Choroid plexus epithelial cell (primary cell): ENCODE data around the gene CLCA4.

ENCODE experiments used
- DNase-seq: peaks from one replicate; pipeline ENCODE4 v3.0.0-alpha.2; 2010; ENCODE audit warnings: low read depth
- H3K4me3 ChIP-seq: 2 replicates; pipeline ENCODE4 v1.5.1; 2011; ENCODE audit warnings: low read depth, mild to moderate bottlenecking, control low read depth, low read length, moderate library complexity
- CTCF ChIP-seq: conservative IDR thresholded peaks from 2 replicates; pipeline ENCODE4 v1.5.1; 2011; ENCODE audit warnings: low read depth, mild to moderate bottlenecking, control low read depth, inconsistent platforms, low read length, moderate library complexity

The CLCA4 gene

GRCh38 chr1:86552376-86552775 is 5.5 kb downstream of the CLCA4 start:
- H3K4me3 ChIP-seq: no peak overlapping the region
- TF ChIP-seq CTCF: no peak
- DNase-seq: no peak

- no peak for DNase-seq
- TF ChIP-seq CTCF: no peak
- no peak overlapping the region for H3K4me3 ChIP-seq
Measured at GRCh38 chr1:86557739-86558138, 10.9 kb downstream of the CLCA4 start.

GRCh38 chr1:86563849-86564248 is 17.0 kb downstream of the CLCA4 start:
- no peak for DNase-seq
- TF ChIP-seq CTCF: no peak
- H3K4me3 ChIP-seq: no peak overlapping the region

DNA sequence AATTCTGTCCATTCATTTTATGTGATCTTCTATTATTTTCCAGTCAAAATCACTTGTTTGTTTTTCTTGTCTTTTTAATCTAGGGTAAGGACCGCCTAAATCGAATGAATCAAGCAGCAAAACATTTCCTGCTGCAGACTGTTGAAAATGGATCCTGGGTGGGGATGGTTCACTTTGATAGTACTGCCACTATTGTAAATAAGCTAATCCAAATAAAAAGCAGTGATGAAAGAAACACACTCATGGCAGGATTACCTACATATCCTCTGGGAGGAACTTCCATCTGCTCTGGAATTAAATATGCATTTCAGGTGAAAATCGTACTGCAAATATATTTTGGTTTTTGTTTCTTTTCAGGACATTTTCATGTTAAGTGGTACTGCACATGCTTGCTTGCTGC is 20.5 kb downstream of the CLCA4 start:
- no peak overlapping the region for H3K4me3 ChIP-seq
- no peak for TF ChIP-seq CTCF
- DNase-seq: no peak

DNA sequence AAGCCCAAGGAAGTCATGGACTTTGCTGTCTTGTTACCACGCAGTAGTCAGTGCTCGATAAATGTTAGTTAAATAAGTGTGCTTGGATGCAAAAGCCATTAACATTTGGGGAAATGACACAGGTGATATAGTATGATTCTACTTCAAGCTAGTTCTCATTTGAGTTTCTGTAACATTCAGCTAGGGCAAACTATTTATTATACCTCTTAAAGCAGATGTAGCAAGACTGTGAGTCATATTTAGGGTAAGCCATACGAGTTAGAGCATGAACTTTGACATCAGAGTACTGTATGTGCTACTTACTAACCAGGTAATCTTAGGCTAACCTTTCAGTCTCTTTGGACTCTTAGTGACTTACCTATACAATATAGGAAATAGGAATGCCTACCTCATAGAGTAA is 21.0 kb downstream of the CLCA4 start:
- no peak for TF ChIP-seq CTCF
- no peak for DNase-seq
- H3K4me3 ChIP-seq: no peak overlapping the region

GRCh38 chr1:86573763-86574484 is 27.0 kb downstream of the CLCA4 start:
- H3K4me3 ChIP-seq: no peak overlapping the region
- no peak for TF ChIP-seq CTCF
- no peak for DNase-seq

DNA sequence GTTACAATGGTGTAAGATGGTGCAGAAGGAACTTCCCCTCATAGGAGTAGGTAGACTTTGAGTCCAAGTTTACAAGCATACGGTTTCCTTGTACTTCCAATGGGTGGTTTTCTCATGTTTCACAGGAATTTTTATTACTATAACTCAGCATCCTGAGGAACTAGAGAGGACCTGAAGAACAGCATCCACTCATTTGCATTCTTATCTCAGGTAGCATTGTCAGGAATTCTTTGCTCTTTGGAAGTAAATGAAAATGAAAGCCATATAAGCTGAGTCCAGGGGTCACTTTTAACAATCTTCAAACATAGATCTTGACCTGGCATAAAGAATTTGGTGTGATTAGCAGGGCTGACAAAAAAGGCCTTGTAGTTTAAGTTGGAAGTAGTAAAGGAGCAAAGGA is 34.4 kb downstream of the CLCA4 start:
- DNase-seq: no peak
- no peak for TF ChIP-seq CTCF
- no peak overlapping the region for H3K4me3 ChIP-seq
